ENCODE results near the gene ADGRB3.
"Not testable (repeated sequence)": the region's sequence is repeated elsewhere in the genome, so short reads cannot be mapped to it uniquely, and the experiment has no call there.

The ADGRB3 gene

DNA sequence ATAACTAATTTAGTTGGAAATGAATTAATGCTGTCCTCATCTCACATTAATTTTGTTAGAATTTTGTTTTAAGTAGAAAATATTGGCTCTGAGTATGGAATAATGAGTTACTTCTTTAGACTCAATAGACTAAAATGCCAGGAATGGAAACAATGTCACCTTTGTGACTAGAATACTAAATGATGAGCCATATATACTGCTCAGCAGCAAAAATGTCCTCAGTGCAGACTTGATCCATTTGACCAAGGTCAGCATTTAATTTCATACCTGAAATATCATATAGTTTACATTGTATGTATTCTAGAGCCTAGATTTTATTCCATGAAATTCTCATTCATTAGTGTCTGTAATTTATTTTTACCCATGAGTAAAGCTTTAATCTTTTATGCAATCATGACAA lies 217.7 kb downstream of the ADGRB3 start:
- DNase-seq, result no peak

DNA sequence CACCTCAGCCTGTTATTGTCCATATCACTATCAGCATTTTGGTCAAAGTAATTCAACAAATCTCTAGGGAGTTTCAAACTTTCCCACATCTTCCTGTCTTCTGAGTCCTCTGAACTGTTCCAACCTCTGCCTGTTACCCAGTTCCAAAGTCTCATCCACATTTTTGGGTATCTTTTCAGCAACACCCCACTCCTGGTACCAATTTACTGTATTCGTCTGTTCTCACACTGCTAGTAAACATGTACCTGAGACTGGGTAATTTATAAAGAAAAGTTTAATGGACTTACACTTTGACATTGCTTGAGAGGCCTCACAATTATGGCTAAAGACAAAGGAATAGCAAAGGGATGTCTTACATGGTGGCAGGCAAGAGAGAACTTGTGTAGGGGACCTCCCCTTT lies 224.2 kb downstream of the ADGRB3 start:
- DNase-seq, result no peak

DNA sequence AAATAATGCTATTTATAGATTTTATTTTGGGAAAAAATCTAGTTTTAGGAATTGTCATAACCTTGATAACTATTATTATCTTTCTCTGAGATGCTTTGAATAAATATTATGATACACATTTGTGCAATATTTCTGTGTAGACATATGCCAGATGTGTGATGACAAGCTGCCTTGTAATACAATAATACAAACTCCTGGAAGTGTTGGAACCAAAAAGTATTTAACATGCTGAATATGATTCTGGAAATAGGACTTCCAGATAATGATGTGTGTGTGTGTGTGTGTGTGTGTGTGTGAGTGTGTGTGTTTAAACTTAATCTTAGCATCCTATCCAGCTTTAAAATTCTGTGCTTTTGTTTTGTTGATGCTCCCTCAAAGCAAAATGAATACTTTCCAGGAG lies 233.6 kb downstream of the ADGRB3 start:
- no peak for DNase-seq

DNA sequence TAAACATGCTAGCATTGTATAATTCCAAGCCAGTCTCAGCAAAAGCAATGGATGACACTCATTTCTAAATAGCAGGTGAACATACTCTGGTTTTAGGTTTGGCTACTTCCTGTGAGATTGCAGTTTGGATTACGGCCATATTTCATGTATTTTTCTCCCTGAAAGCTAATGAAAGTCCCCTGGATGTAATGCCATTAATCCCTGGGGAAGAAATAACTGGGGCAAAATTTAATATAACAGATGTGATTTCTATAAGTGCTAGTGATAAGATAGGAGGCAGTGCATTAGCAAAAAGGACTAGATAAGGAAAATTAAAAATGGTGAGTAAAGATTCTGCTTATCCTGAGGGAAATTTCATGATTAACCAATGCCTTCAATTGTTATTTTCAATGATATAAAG lies 238.2 kb downstream of the ADGRB3 start:
- no peak for DNase-seq

DNA sequence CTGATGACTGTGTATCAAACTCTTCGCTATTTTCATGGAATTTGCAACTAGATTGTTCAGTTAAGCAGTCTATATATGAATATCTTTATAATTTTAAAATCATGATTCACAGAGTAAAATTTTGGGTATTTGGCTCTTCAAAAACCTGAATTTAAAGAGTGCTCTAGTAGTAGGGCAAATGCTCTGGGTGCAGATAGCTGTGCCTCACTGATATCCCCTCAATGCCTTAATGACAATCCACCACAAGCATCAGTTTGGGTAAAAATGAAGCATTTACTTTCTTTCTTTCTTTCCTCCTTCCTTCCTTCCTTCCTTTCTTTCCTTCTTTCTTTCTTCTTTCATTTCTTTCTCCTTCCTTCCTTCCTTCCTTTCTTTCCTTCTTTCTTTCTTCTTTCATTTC lies 239.7 kb downstream of the ADGRB3 start:
- DNase-seq, result no peak

DNA sequence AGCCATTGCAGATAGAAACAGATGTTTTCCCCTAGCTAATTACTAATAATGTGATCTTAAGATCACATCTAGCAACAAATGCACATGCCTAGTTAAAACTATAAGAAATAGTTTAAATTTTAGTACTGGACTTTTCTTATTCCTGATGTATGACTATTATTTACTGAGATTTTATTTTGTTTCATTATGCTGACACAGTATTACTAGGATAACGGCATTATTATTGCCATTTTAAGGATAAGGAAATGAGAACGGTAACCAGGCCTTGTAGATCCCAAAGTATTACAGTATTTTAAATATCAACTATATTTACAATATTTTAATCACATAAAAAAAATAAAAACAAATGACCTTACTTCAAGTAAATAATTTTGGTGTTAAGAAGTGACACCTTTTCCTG lies 240.3 kb downstream of the ADGRB3 start:
- DNase-seq, result no peak

GRCh38 chr6:68876792-68877493 lies 241.9 kb downstream of the ADGRB3 start:
- peak; percentile 31 for DNase-seq

DNA sequence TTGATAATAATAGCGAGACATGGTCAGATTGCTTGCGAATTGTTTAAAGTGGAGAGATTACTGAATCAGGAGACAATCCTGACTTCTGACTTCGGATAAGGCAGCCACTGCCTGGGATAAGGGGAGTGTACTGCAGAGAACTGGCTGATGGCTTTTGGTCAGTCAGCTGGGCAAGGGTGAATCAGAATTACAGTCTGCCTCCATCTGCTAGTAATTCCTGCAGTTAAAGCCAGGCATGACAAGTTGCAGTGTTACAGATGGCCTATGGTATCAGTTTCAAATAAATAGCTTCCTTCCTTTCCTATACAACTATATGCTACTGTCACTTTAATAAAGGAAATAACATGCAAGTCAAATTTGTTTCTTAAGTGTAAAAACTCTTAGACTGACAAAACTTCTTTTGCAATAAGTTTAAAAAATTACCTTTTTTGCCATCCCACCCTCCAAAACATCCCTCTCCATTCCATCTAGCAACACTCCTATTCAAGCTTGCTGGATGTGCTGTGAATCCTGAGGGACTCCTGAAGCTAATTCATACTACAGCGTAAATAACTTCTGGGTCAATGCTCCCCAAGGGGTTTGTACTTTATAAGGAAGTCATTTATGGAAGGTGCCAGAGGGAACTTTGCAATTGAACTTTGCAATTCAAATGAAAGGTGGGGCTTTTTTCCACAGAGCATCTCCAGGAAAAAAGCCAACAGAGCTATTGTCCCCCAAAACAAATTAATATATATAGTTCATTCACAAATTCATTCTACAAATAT lies 245.2 kb downstream of the ADGRB3 start:
- peak; percentile 4 for DNase-seq

GRCh38 chr6:68883325-68883724 lies 248.2 kb downstream of the ADGRB3 start:
- not testable (repeated sequence) for DNase-seq

DNA sequence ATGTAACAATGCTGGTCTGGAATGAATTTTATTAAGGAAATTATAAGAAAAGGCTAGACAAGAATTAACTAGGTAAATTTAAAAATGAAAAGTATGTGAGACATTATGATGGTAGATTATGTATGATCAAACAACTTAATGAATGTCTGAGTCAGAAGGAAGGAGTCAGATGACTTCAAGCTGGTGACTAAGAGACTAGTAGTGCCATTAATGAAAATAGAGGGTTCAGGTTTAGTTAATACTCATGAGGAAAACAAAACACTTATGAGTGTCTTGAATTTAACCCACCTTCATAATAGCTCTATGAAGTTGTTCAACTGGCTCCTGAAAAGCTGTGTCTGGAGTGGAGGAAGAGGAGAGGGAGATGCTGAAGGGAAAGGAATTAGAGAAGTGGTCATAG lies 256.3 kb downstream of the ADGRB3 start:
- no peak for DNase-seq

DNA sequence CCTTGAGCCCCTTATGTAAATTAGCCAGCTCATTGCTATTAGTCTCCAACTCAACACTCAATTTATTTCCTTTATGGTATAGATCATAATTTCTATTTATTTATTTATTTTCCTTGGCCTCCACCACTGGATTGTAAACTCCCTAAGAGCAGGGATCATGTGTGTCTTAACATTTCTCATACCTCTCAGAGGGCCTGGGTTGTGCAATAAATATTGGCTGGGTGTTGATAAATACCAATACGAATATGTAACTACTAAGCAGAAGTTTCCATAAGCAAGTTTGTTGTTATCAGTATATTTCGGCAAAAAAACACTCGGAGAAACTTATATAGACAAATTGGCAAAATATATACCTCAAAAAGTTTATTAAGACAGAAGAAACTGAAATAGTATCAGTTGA lies 257.4 kb downstream of the ADGRB3 start:
- DNase-seq, result no peak

- DNase-seq, result no peak
These were observed 260.8 kb downstream of the ADGRB3 start for GRCh38 chr6:68895929-68896328.

DNA sequence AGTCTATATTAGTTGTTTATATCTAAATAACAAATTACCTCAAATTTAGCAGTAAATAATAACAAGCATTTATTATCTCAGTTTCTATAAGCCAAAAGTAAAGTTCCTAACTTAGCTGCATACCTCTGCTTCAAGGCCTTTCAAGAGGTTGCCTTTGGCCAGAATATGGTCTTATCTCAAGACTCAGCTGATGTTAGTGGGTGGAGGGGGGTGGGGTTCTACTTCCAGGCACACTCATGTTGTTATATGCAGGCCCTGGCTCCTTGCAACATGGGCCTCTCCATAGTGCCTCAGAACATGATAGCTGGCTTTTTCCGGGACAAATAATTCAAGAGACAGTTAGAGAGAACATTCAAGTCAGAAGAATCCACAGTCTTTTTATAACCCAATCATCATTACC lies 266.0 kb downstream of the ADGRB3 start:
- DNase-seq, result no peak

- DNase-seq, result no peak
These were observed 276.3 kb downstream of the ADGRB3 start for GRCh38 chr6:68911334-68911733.

DNA sequence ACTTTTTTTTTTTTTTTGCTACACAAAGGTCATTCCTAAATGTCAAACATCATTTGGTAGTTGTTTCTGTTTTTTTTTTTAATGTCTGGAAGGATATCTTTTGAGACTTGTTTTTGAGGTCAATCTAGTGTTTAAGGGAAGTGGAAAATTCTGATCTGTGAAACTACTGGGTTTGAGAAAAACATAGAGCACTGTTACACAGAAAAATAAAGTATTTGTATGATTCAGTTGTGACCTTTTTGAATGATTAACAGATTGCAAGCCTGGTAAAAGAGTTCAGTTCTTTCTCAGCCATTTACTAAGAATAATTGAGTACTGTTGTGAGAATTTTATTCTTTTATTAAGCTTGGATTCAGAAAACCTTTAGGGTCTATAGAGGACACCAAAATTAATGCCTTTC lies 276.7 kb downstream of the ADGRB3 start:
- no peak for DNase-seq

DNA sequence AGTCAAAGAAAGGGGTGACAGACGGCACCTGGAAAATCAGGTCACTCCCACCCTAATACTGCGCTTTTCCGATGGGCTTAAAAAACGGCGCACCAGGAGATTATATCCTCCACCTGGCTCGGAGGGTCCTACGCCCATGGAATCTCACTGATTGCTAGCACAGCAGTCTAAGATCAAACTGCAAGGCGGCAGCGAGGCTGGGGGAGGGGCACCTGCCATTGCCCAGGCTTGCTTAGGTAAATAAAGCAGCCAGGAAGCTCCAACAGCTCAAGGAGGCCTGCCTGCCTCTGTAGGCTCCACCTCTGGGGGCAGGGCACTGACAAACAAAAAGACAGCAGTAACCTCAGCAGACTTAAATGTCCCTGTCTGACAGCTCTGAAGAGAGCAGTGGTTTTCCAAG lies 277.7 kb downstream of the ADGRB3 start:
- not testable (repeated sequence) for DNase-seq

GRCh38 chr6:68915586-68915985 lies 280.5 kb downstream of the ADGRB3 start:
- no peak for DNase-seq

DNA sequence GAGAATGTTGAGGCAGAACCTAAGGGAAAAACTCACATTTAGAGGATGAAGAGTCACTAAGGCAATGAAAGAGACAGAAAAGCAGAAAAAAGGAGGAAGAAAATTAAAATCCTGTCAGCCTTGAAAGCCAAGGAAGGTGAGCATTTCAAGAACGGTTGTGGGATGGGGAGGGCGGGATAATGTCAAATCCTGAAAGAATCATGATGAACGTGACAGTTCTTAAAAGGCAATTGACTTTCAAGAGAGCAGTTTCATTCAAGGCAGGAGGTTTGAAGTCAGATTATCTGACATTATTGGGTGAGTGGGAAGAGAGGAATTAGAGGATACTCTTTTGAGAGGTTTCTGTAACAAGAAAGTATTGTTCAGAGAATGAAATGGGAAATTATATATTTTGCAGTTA lies 284.5 kb downstream of the ADGRB3 start:
- DNase-seq, result no peak

DNA sequence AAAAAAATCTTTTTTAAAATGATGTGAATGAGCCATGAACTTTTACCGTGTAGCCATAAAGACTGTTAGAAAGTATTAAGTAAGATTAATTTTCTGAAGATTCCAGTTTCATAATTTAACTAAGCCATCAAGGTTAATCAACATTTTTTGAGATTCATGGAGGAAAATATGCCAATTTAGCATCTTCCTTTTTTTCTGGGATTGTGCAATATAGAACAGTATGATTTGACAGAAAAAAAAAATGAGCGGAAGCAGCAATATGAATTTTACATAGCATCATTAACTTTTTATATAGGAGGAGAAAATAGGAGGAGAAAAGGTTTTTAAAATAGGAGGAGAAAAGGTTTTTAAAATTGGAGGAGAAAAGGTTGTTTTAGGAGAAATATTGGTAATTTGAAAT lies 306.3 kb downstream of the ADGRB3 start:
- no peak for DNase-seq

- no peak for DNase-seq
These were observed 312.6 kb downstream of the ADGRB3 start for GRCh38 chr6:68947721-68948120.

GRCh38 chr6:68951270-68951669 lies 316.2 kb downstream of the ADGRB3 start:
- DNase-seq, result no peak

- peak; percentile 5 for DNase-seq
These were observed 323.2 kb downstream of the ADGRB3 start for GRCh38 chr6:68958327-68958726.

DNA sequence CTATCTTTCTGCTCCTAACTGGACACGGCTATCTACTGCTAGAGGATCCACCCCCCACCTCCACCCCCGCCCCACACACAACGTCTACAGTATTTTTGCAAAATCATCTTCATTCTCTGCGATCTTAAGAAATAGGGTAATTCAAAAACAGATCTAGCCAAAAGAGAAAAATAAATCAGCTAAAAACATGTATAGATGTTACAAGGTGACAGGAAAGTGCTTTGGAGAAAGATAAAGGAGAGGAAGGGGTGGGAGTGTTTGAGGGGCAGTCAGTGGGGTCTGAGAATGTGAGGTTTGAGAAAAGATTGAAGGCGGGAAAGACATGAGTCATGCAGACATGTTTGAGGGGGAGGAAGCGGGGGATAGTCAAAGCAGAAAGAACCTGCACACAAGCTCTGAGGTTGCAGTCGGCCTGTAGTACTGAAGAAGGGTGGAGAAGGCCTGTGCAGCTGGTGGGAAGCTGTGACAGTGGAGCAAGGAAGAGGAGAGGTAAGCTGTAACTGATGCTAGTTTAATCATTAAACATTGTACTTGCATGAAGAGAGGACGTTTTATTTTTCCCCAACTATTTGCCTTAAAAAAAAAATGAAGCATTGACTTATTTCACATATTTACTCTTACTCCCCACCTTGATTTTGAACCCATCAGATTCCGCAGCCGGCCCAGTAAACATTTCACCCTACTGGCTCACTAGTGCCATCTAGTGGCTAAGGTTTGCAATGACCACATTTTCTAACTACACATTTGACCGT lies 332.6 kb downstream of the ADGRB3 start:
- DNase-seq, result peak; percentile 46

- DNase-seq, result no peak
These were observed 333.2 kb downstream of the ADGRB3 start for GRCh38 chr6:68968301-68968649.

Measured in NCI-H2171 (cell line).